Stimulated activated CD4-positive, alpha-beta T cell treated with anti-CD3 and anti-CD28 coated beads, TNF-alpha, amount 100 ng/mL, for 1 hour (primary cell): Measurements from ENCODE around the gene TST.

Source experiments
- DNase-seq, 3 donors: peaks; one replicate each; pipeline ENCODE4 v3.0.0-alpha.2; 2020; ENCODE audit warnings: low read depth in 3 of 3, low spot score in 1 of 3

Gene TST

GRCh38 chr22:37019309-37020191 is at the start of gene TST, which contains the start of gene MPST:
Gene TST (minus strand): TSS chr22:37019447. CDS start chr22:37018732, 715 bp downstream.
Gene MPST (plus strand): TSS chr22:37019742. CDS start chr22:37019837, 95 bp downstream.
- peak in 2 of 3 donors; percentile 10 to 13 for DNase-seq

- DNase-seq, result no peak
Measured at GRCh38 chr22:37068859-37069258, 49.6 kb upstream of the TST start.

- no peak for DNase-seq
Measured at GRCh38 chr22:37067428-37067827, 48.2 kb upstream of the TST start.

- no peak for DNase-seq
Measured at GRCh38 chr22:37065961-37066360, 46.7 kb upstream of the TST start.

- no peak for DNase-seq
Measured at GRCh38 chr22:37065180-37065579, 45.9 kb upstream of the TST start.

- DNase-seq, result no peak
Measured at GRCh38 chr22:37064553-37064952, 45.3 kb upstream of the TST start.

- DNase-seq, result no peak
Measured at GRCh38 chr22:37063431-37064420, 44.5 kb upstream of the TST start.

- DNase-seq, result no peak
Measured at GRCh38 chr22:37062702-37063381, 43.6 kb upstream of the TST start.

- DNase-seq, result no peak
Measured at GRCh38 chr22:37062376-37062675, 43.1 kb upstream of the TST start.

GRCh38 chr22:37061611-37062375 is 42.5 kb upstream of the TST start:
- DNase-seq, result no peak

GRCh38 chr22:37060801-37061610 is 41.8 kb upstream of the TST start:
- DNase-seq, result no peak

- no peak for DNase-seq
Measured at GRCh38 chr22:37059876-37060449, 40.7 kb upstream of the TST start.

GRCh38 chr22:37058917-37059701 is 39.9 kb upstream of the TST start:
- no peak for DNase-seq

- DNase-seq, result no peak
Measured at GRCh38 chr22:37057796-37058510, 38.7 kb upstream of the TST start.

- DNase-seq, result no peak
Measured at GRCh38 chr22:37057226-37057625, 38.0 kb upstream of the TST start.

- no peak for DNase-seq
Measured at GRCh38 chr22:37056246-37056645, 37.0 kb upstream of the TST start.

GRCh38 chr22:37054600-37055365 is 35.5 kb upstream of the TST start:
- no peak for DNase-seq
